ENCODE measurements around the gene CDH22.

Gene CDH22

GRCh38 chr20:46308258-46309157 is at the start of gene CDH22:
Gene CDH22 (minus strand): TSS chr20:46308498. CDS start chr20:46251294, 57,204 bp downstream.
- no peak for DNase-seq

- DNase-seq: no peak
Observed at GRCh38 chr20:46357030-46357514, 48.8 kb upstream of the CDH22 start.

GRCh38 chr20:46356195-46357029 is 48.1 kb upstream of the CDH22 start:
- no peak for DNase-seq

DNA sequence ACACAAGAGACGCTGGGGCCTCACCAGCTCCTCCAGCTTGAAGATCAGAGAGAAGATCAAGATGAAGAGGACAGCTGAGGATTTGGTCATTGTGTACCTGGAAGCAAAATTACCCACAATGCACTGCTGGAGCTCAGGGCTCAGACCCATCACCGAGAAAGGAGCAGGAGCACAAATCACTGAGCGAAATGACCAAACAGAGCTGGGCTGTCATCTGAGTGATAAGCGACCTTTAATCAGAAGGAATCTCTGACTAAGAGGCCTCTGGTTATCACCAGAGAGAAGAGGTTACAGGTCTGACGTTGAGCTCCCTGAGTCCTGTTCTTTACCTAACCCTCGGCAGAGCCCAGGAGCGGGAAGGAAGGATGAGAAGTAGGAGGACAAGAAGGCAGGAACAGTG is 47.5 kb upstream of the CDH22 start:
- no peak for DNase-seq

- no peak for DNase-seq
Observed at GRCh38 chr20:46354920-46355654, 46.8 kb upstream of the CDH22 start.

GRCh38 chr20:46354207-46354555 is 45.9 kb upstream of the CDH22 start:
- no peak for DNase-seq

GRCh38 chr20:46353500-46354206 is 45.4 kb upstream of the CDH22 start:
- no peak for DNase-seq

- no peak for DNase-seq
Observed at GRCh38 chr20:46352370-46352938, 44.2 kb upstream of the CDH22 start.

- DNase-seq: no peak
Observed at GRCh38 chr20:46351357-46352058, 43.2 kb upstream of the CDH22 start.

GRCh38 chr20:46350986-46351267 is 42.6 kb upstream of the CDH22 start:
- DNase-seq: no peak

GRCh38 chr20:46350201-46350985 is 42.1 kb upstream of the CDH22 start:
- peak; percentile 54 for DNase-seq

DNA sequence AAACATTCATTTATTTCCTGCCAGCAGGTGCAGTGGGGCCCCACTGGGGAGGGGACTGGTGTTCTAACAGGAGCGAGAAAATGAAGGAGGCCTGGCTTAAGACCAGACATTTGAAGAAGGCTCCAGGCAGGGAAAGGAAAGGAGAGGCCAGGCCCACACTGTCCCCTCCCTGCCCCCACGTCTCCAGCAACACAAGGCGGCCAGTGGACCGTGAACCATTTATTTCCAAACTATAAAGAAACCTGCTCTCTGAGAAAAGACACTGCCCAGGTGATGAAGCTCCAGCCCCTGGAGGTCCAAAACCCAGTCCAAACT is 41.4 kb upstream of the CDH22 start:
- no peak for DNase-seq

- peak; percentile 18 for DNase-seq
Observed at GRCh38 chr20:46349035-46349741, 40.9 kb upstream of the CDH22 start.

- DNase-seq: no peak
Observed at GRCh38 chr20:46347841-46348803, 39.8 kb upstream of the CDH22 start.

GRCh38 chr20:46346770-46347169 is 38.5 kb upstream of the CDH22 start:
- DNase-seq: no peak

GRCh38 chr20:46344488-46345162 is 36.3 kb upstream of the CDH22 start:
- no peak for DNase-seq

GRCh38 chr20:46343975-46344357 is 35.7 kb upstream of the CDH22 start:
- DNase-seq: no peak

DNA sequence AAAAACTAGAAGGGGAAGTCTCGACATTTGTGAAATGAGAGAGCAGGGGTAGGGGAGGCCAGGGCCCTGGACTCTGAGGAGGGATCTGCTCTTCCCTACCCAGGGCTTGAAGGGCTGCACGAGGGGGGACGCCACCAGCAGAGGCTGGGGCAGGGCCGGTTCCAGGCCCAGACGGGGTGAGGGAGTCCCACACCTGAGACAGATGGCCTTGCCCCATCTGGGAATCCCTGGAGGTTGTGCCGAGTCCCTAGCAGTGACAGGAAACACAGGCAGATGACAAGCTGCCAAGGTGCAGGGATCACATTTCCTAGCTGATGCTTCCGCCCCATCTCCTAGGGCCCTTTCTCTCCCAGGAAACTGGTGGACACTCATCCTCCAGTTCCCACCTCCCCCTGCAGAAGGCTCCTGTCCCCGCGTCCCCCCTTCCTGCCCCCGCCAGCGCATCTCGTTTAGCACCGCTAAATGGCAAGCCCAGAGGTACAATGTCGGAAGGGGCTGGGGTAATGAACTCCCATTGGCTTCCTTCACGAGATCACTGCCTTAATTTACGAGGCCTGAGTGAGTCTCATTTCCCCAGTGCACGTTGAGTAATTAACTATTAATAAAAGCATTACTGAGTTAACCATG is 35.2 kb upstream of the CDH22 start:
- no peak for DNase-seq

Data from GDM1 (cell line).